Loucy (cell line): ENCODE results near the gene COQ5.

Experiments
- H2AFZ ChIP-seq: fragments of 200-600 bp; sonication (generic); 2 replicates; pipeline ENCODE4 v1.6.0; 2016; ENCODE audit warnings: antibody characterized with exemption, mild to moderate bottlenecking, low read length, moderate library complexity
- H3F3A ChIP-seq: fragments of 200-600 bp; 2 replicates; pipeline ENCODE4 v1.6.0; 2016; ENCODE audit warnings: antibody characterized with exemption, low read depth, mild to moderate bottlenecking
- H3K27me3 ChIP-seq: fragments of 200-600 bp; sonication (generic); 2 replicates; pipeline ENCODE4 v1.6.1; 2014; ENCODE audit warnings: low read length, mild to moderate bottlenecking; ENCODE audit not compliant: insufficient read depth, poor library complexity, severe bottlenecking
- H3K36me3 ChIP-seq: fragments of 200-600 bp; sonication (generic); 2 replicates; pipeline ENCODE4 v1.6.1; 2016; ENCODE audit warnings: low read length; ENCODE audit not compliant: insufficient read depth
- H3K4me1 ChIP-seq: fragments of 200-600 bp; sonication (generic); 2 replicates; pipeline ENCODE4 v1.5.1; 2014; ENCODE audit warnings: low read length, mild to moderate bottlenecking; ENCODE audit not compliant: insufficient read depth, poor library complexity, severe bottlenecking
- H3K4me2 ChIP-seq: fragments of 200-600 bp; sonication (generic); 2 replicates; pipeline ENCODE4 v1.6.0; 2014; ENCODE audit warnings: antibody characterized with exemption, low read length, low read depth, mild to moderate bottlenecking; ENCODE audit not compliant: poor library complexity, severe bottlenecking
- H3K4me3 ChIP-seq: fragments of 200-600 bp; sonication (generic); 2 replicates; pipeline ENCODE4 v1.5.1; 2014; ENCODE audit warnings: low read length, mild to moderate bottlenecking, mixed read lengths; ENCODE audit not compliant: poor library complexity, severe bottlenecking
- H3K79me2 ChIP-seq: fragments of 200-600 bp; sonication (generic); 2 replicates; pipeline ENCODE4 v1.6.1; 2014; ENCODE audit warnings: low read length; ENCODE audit not compliant: insufficient read depth
- H3K9ac ChIP-seq: fragments of 200-600 bp; sonication (generic); 2 replicates; pipeline ENCODE4 v1.6.0; 2014; ENCODE audit warnings: mild to moderate bottlenecking, low read depth, low read length, moderate library complexity; ENCODE audit not compliant: poor library complexity, severe bottlenecking
- H3K9me2 ChIP-seq: fragments of 200-600 bp; sonication (generic); replicated peaks from 2 replicates; pipeline ENCODE4 v1.6.1; 2016; ENCODE audit warnings: low read depth, low read length, mixed read lengths
- H3K9me3 ChIP-seq: fragments of 200-600 bp; sonication (generic); 2 replicates; pipeline ENCODE4 v1.6.1; 2014; ENCODE audit warnings: mild to moderate bottlenecking, antibody characterized with exemption, low read length, low read depth; ENCODE audit not compliant: insufficient read depth
- H4K20me1 ChIP-seq: fragments of 200-600 bp; sonication (generic); 2 replicates; pipeline ENCODE4 v1.6.0; 2014; ENCODE audit warnings: antibody characterized with exemption, low read length, mild to moderate bottlenecking; ENCODE audit not compliant: insufficient read depth, poor library complexity, severe bottlenecking
- CTCF ChIP-seq: fragments of 200-600 bp; sonication (generic); conservative IDR thresholded peaks from 2 replicates; pipeline ENCODE4 v1.5.1; 2014; ENCODE audit warnings: mild to moderate bottlenecking, antibody characterized with exemption, low read length
- EZH2phosphoT487 ChIP-seq: fragments of 200-600 bp; IDR thresholded peaks from 2 replicates; pipeline ENCODE4 v1.6.1; 2018; ENCODE audit warnings: antibody characterized with exemption, mild to moderate bottlenecking, moderate library complexity, borderline replicate concordance

Gene COQ5

GRCh38 chr12:120468821-120469449 is 60.0 kb downstream of the COQ5 start:
- peaks cover 65% of the 10 kb centered on the region for H3K4me1 ChIP-seq
- peak overlapping the region; percentile 97 for H3K4me3 ChIP-seq
- peaks cover 26% of the 10 kb centered on the region for H3K36me3 ChIP-seq
- H3K9ac ChIP-seq = peak overlapping the region; percentile 81
- H2AFZ ChIP-seq = peak overlapping the region; percentile 83; the same call in 1 of the 2 replicates
- peak overlapping the region; percentile 96 for H3K4me2 ChIP-seq
- TF ChIP-seq EZH2phosphoT487 (no peak), CTCF (peak; percentile 30)
- H3K9me2 ChIP-seq = no peaks in the 10 kb centered on the region
- peaks cover 55% of the 10 kb centered on the region for H4K20me1 ChIP-seq
- H3K27me3 ChIP-seq = no peaks in the 10 kb centered on the region
- no peaks in the 10 kb centered on the region for H3F3A ChIP-seq
- H3K79me2 ChIP-seq = peaks cover 79% of the 10 kb centered on the region
- no peaks in the 10 kb centered on the region for H3K9me3 ChIP-seq

- Histone ChIP-seq H3F3A (no peaks in the 10 kb centered on the region), H3K36me3 (peaks cover 31% of the 10 kb centered on the region), H3K4me3 (peak overlapping the region; percentile 97), H3K9me2 (no peaks in the 10 kb centered on the region), H3K79me2 (peaks cover 84% of the 10 kb centered on the region), H3K9me3 (no peaks in the 10 kb centered on the region), H3K9ac (peak overlapping the region; percentile 81), H3K27me3 (no peaks in the 10 kb centered on the region), H3K4me2 (peak overlapping the region; percentile 96), H2AFZ (no peak overlapping the region), H3K4me1 (peaks cover 60% of the 10 kb centered on the region), H4K20me1 (peaks cover 60% of the 10 kb centered on the region)
- TF ChIP-seq CTCF (no peak), EZH2phosphoT487 (no peak)
Measured at GRCh38 chr12:120468325-120468820, 60.6 kb downstream of the COQ5 start.

- H3K27me3 ChIP-seq = no peaks in the 10 kb centered on the region
- no peak overlapping the region for H2AFZ ChIP-seq
- H4K20me1 ChIP-seq = peaks cover 68% of the 10 kb centered on the region
- H3K4me2 ChIP-seq = peak overlapping the region; percentile 96
- H3K79me2 ChIP-seq = peaks cover 88% of the 10 kb centered on the region
- H3K9me3 ChIP-seq = no peaks in the 10 kb centered on the region
- TF ChIP-seq CTCF (no peak), EZH2phosphoT487 (no peak)
- H3F3A ChIP-seq = no peaks in the 10 kb centered on the region
- peaks cover 41% of the 10 kb centered on the region for H3K36me3 ChIP-seq
- H3K9me2 ChIP-seq = no peaks in the 10 kb centered on the region
- H3K4me1 ChIP-seq = peaks cover 56% of the 10 kb centered on the region
- H3K9ac ChIP-seq = peak overlapping the region; percentile 81
- peak overlapping the region; percentile 97 for H3K4me3 ChIP-seq
Measured at GRCh38 chr12:120467439-120467838, 61.5 kb downstream of the COQ5 start.
